Activated effector memory CD4-positive, alpha-beta T cell treated with anti-CD3 and anti-CD28 coated beads, Interleukin-2, amount 50 U/mL, for 16 hours (primary cell): Measurements from ENCODE around the gene SKIDA1.

Experiments used
- DNase-seq: peaks from one replicate; pipeline ENCODE4 v3.0.0-alpha.2; 2020

SKIDA1 gene

GRCh38 chr10:21528236-21529031 is 3.0 kb upstream of the SKIDA1 start:
- no peak for DNase-seq

- no peak for DNase-seq
These were observed 2.2 kb upstream of the SKIDA1 start for GRCh38 chr10:21527598-21528235.

- DNase-seq = peak; percentile 79
These were observed 1.5 kb upstream of the SKIDA1 start for GRCh38 chr10:21526860-21527597.

- DNase-seq = peak; percentile 87
These were observed 842 bp upstream of the SKIDA1 start for GRCh38 chr10:21526188-21526859.

- no peak for DNase-seq
These were observed 736 bp downstream of the SKIDA1 start for GRCh38 chr10:21524526-21525366.

- no peak for DNase-seq
These were observed 1.4 kb downstream of the SKIDA1 start for GRCh38 chr10:21524131-21524525.

GRCh38 chr10:21523557-21524008 is 1.9 kb downstream of the SKIDA1 start:
- no peak for DNase-seq

- no peak for DNase-seq
These were observed 2.7 kb downstream of the SKIDA1 start for GRCh38 chr10:21522631-21523406.

GRCh38 chr10:21521751-21522533 is 3.5 kb downstream of the SKIDA1 start:
- no peak for DNase-seq

GRCh38 chr10:21520949-21521348 is 4.5 kb downstream of the SKIDA1 start:
- DNase-seq = no peak

GRCh38 chr10:21520509-21520908 is 5.0 kb downstream of the SKIDA1 start:
- DNase-seq = no peak

GRCh38 chr10:21519941-21520436 is 5.5 kb downstream of the SKIDA1 start:
- no peak for DNase-seq

GRCh38 chr10:21519397-21519933 is 6.0 kb downstream of the SKIDA1 start:
- no peak for DNase-seq

GRCh38 chr10:21518641-21519396 is 6.7 kb downstream of the SKIDA1 start:
- DNase-seq = no peak

GRCh38 chr10:21518149-21518640 is 7.3 kb downstream of the SKIDA1 start:
- no peak for DNase-seq

GRCh38 chr10:21517134-21518031 is 8.1 kb downstream of the SKIDA1 start:
- DNase-seq = peak; percentile 74

- peak; percentile 79 for DNase-seq
These were observed 9.0 kb downstream of the SKIDA1 start for GRCh38 chr10:21516242-21517131.
